Stomach (tissue), 4 donors: ENCODE measurements around the gene MATN4.

ENCODE experiments used
- EP300 ChIP-seq: sonication (generic); formaldehyde crosslinking; IDR thresholded peaks from one replicate; pipeline ENCODE4 v1.6.1; 2017; ENCODE audit warnings: antibody characterized with exemption
- POLR2A ChIP-seq, 4 donors: fragments of 450-650 bp; IDR thresholded peaks; one replicate each; pipeline ENCODE4 v1.6.1; 2016; ENCODE audit warnings: antibody characterized with exemption in 4 of 4, control low read depth in 2 of 4, mild to moderate bottlenecking in 1 of 4, moderate library complexity in 1 of 4
- TF ChIP-seq, protein P1 (sequence below), 7 experiments: fragments of 450-650 bp in 4 of 7; fragments of 200-600 bp in 3 of 7; sonication (generic) in 3 of 7; IDR thresholded peaks; one replicate each; pipeline ENCODE4 v1.5.1; 2016 to 2019; ENCODE audit warnings: antibody characterized with exemption in 7 of 7, control low read depth in 2 of 7, mild to moderate bottlenecking in 1 of 7

DNA sequence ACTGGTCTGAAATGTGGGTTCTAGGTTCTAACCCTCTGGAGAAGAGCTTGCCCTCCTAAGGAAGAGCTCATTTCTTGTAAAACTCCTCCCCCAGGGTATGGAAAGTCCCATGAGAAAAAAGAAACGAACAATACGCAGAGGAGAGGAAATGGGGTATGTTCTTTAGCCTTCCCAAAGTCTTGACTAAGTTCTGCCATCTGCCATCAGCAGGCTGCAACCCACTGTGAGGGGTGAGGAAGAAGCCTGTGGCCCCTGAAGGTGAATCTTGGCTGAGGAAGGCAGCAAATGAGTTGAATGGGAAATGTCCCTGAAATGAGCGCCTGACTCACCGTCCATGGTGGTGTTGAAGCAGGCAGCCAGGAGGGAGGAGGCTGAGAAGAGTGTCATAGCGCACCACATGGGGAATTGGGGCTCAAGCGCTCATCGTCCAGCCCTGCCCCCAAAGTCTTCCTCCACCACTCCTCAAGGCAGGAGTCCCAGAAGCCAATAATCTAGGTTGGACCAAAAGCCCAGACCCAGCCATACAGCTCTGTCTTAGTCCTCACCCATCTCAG is 10.4 kb upstream of the MATN4 start:
- TF ChIP-seq, protein P1, sequence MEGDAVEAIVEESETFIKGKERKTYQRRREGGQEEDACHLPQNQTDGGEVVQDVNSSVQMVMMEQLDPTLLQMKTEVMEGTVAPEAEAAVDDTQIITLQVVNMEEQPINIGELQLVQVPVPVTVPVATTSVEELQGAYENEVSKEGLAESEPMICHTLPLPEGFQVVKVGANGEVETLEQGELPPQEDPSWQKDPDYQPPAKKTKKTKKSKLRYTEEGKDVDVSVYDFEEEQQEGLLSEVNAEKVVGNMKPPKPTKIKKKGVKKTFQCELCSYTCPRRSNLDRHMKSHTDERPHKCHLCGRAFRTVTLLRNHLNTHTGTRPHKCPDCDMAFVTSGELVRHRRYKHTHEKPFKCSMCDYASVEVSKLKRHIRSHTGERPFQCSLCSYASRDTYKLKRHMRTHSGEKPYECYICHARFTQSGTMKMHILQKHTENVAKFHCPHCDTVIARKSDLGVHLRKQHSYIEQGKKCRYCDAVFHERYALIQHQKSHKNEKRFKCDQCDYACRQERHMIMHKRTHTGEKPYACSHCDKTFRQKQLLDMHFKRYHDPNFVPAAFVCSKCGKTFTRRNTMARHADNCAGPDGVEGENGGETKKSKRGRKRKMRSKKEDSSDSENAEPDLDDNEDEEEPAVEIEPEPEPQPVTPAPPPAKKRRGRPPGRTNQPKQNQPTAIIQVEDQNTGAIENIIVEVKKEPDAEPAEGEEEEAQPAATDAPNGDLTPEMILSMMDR (IDR thresholded peaks at IDR 0.05), result no peak
- TF ChIP-seq POLR2A (IDR thresholded peaks at IDR 0.05), result no peak
- TF ChIP-seq EP300, result no peak
